ENCODE data around the gene XRCC3. TPM values are rescaled to one million over a fixed set of nuclear protein-coding genes. Genes with fewer than 3 reads are reported as not detected.

The XRCC3 gene
- total and polyA plus RNA-seq, 4 donors, result 1.7 to 14.1 (median 2.8) TPM

GRCh38 chr14:103711516-103712431, 3.5 kb downstream of the XRCC3 start:
- no peak overlapping the region for H3K4me3 ChIP-seq (ENCODE audit: low read depth in 1 of 3, low read length in 3 of 3)
- no peaks in the 10 kb centered on the region for H3K27me3 ChIP-seq (ENCODE audit: control insufficient read depth in 4 of 4, insufficient read depth in 4 of 4, low read length in 3 of 4)
- WGBS, result 67% methylated on average over 27 of the region's 27 CpGs
- H3K9me3 ChIP-seq (ENCODE audit: control insufficient read depth in 4 of 4, low read length in 3 of 4), result no peaks in the 10 kb centered on the region
- H3K9ac ChIP-seq (ENCODE audit: low read depth in 1 of 2, low read length in 2 of 2), result no peak overlapping the region
- no peaks in the 10 kb centered on the region for H3K36me3 ChIP-seq (ENCODE audit: control insufficient read depth in 4 of 4, insufficient read depth in 3 of 4, low read depth in 1 of 4, low read length in 3 of 4)
- H3K4me1 ChIP-seq (ENCODE audit: control insufficient read depth in 4 of 4, insufficient read depth in 4 of 4, low read length in 3 of 4), result peaks cover 0 to 13% (median 8%) of the 10 kb centered on the region in 4 donors
- no peak for DNase-seq (ENCODE audit: low spot score)
- TF ChIP-seq HNF4G (IDR thresholded peaks at IDR 0.05), result no peak
- TF ChIP-seq GABPA (IDR thresholded peaks at IDR 0.05 in 1 of 2, conservative IDR thresholded peaks at IDR 0.05 in 1 of 2), result no peak
- no peak for TF ChIP-seq SP1 (IDR thresholded peaks at IDR 0.05)
- TF ChIP-seq ATF3 (IDR thresholded peaks at IDR 0.05), result no peak
- TF ChIP-seq NR2F2 (IDR thresholded peaks at IDR 0.05), result no peak
- no peak for TF ChIP-seq FOXA2 (IDR thresholded peaks at IDR 0.05)
- TF ChIP-seq FOXA1 (IDR thresholded peaks at IDR 0.05), result no peak
- TF ChIP-seq JUND (IDR thresholded peaks at IDR 0.05), result no peak
- TF ChIP-seq, protein P1, sequence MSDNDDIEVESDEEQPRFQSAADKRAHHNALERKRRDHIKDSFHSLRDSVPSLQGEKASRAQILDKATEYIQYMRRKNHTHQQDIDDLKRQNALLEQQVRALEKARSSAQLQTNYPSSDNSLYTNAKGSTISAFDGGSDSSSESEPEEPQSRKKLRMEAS (IDR thresholded peaks at IDR 0.05), result no peak
- TF ChIP-seq, protein P2, sequence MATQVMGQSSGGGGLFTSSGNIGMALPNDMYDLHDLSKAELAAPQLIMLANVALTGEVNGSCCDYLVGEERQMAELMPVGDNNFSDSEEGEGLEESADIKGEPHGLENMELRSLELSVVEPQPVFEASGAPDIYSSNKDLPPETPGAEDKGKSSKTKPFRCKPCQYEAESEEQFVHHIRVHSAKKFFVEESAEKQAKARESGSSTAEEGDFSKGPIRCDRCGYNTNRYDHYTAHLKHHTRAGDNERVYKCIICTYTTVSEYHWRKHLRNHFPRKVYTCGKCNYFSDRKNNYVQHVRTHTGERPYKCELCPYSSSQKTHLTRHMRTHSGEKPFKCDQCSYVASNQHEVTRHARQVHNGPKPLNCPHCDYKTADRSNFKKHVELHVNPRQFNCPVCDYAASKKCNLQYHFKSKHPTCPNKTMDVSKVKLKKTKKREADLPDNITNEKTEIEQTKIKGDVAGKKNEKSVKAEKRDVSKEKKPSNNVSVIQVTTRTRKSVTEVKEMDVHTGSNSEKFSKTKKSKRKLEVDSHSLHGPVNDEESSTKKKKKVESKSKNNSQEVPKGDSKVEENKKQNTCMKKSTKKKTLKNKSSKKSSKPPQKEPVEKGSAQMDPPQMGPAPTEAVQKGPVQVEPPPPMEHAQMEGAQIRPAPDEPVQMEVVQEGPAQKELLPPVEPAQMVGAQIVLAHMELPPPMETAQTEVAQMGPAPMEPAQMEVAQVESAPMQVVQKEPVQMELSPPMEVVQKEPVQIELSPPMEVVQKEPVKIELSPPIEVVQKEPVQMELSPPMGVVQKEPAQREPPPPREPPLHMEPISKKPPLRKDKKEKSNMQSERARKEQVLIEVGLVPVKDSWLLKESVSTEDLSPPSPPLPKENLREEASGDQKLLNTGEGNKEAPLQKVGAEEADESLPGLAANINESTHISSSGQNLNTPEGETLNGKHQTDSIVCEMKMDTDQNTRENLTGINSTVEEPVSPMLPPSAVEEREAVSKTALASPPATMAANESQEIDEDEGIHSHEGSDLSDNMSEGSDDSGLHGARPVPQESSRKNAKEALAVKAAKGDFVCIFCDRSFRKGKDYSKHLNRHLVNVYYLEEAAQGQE (IDR thresholded peaks at IDR 0.05), result no peak
- TF ChIP-seq RXRA (IDR thresholded peaks at IDR 0.05), result no peak
- no peak for TF ChIP-seq YY1 (IDR thresholded peaks at IDR 0.05)
- TF ChIP-seq EGR1 (IDR thresholded peaks at IDR 0.05; ENCODE audit: low read depth in 2 of 2), result no peak
- no peak for TF ChIP-seq RAD21 (IDR thresholded peaks at IDR 0.05)
- no peak for TF ChIP-seq HNF4A (conservative IDR thresholded peaks at IDR 0.05)
- TF ChIP-seq ZBTB33 (IDR thresholded peaks at IDR 0.05), result no peak
- TF ChIP-seq, protein P3, sequence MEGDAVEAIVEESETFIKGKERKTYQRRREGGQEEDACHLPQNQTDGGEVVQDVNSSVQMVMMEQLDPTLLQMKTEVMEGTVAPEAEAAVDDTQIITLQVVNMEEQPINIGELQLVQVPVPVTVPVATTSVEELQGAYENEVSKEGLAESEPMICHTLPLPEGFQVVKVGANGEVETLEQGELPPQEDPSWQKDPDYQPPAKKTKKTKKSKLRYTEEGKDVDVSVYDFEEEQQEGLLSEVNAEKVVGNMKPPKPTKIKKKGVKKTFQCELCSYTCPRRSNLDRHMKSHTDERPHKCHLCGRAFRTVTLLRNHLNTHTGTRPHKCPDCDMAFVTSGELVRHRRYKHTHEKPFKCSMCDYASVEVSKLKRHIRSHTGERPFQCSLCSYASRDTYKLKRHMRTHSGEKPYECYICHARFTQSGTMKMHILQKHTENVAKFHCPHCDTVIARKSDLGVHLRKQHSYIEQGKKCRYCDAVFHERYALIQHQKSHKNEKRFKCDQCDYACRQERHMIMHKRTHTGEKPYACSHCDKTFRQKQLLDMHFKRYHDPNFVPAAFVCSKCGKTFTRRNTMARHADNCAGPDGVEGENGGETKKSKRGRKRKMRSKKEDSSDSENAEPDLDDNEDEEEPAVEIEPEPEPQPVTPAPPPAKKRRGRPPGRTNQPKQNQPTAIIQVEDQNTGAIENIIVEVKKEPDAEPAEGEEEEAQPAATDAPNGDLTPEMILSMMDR (IDR thresholded peaks at IDR 0.05; ENCODE audit: low read depth, low read length, missing input control), result no peak
- TF ChIP-seq TAF1 (conservative IDR thresholded peaks at IDR 0.05), result no peak
- H3K27ac ChIP-seq (ENCODE audit: low read depth in 1 of 2, low read length in 2 of 2), result no peak overlapping the region

Data from liver (tissue), 9 donors.